Ecto neural progenitor cell (in vitro differentiated cells): ENCODE data around the gene PDRG1.

Source experiments
- DNase-seq: peaks from one replicate; pipeline ENCODE4 v3.0.0-alpha.2; 2018; ENCODE audit warnings: low spot score

Gene PDRG1

GRCh38 chr20:31951530-31952453 lies at the start of gene PDRG1:
PDRG1 (minus strand) TSS chr20:31952046; CDS start chr20:31951961, 85 bp downstream.
- peak; percentile 98 for DNase-seq

DNA sequence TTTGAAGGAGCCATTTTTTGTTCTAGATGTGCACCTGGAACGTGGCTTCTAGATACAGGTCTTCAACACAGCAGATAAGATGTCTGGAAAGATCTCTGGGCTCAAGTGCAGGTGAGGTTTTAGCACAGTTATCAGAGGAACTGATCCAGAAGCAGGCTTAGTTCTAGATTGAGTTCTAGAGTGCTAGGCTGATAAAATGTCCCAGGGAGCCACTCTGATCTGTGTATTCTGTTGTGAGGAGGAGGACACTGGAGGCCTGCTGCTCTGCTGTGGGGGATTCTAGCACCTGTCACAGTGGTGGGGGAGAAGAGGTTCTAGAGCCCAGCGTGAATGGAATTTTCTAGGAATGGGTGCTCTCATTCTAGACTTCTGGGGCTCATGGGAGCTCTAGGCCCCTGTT lies 46.4 kb upstream of the PDRG1 start:
- DNase-seq, result no peak

- DNase-seq, result no peak
Measured at GRCh38 chr20:31996996-31997395, 45.1 kb upstream of the PDRG1 start.

DNA sequence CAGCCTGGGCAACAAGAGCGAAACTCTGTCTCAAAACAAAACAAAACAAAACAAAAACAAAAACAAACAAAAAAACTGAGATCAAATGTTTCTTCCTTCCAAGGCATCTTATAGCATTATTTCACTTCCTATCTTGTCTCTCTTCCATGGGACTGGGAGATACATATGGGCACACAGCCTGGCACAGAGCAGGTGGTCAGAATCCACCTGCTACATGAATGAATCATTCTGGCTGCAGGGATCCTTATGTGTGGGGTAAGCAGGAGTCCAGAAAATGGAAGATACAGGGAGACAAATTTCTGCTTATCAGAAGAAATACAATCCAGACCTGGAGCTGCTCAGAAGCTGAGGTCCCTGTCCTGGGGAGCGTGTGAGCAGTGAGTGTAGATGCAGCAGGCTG lies 40.2 kb upstream of the PDRG1 start:
- DNase-seq, result no peak

- no peak for DNase-seq
Measured at GRCh38 chr20:31991339-31991705, 39.5 kb upstream of the PDRG1 start.

- no peak for DNase-seq
Measured at GRCh38 chr20:31990641-31991338, 38.9 kb upstream of the PDRG1 start.

DNA sequence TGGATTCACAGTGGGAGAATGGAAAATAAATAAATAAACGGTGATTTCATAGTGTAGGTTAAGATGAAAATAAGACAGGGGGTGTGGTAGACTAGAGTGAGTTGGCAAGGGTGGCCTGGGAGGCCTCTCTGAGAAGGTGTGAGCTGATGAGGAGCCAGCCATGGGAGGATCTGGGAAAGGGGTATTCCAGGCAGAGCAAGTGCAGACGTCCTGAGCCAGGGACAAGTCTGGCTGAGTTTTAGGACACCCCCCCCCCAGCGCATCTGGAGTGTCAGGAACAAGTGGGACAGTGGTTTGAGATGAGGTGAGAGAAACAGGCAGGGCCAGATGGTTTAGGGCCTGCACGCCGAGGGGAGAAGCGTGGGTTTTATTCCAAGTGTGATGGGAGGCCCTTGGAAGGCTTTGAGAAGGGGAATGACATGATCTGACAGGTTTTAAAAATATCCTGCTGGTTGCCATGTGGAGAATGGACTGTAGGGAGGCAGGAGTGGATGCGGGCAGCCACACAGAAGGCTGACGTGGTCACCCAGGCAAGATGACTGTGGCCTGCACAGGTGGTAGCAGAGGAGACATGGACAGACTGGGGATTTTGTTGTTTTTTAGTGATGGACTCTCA lies 37.3 kb upstream of the PDRG1 start:
- DNase-seq, result no peak

DNA sequence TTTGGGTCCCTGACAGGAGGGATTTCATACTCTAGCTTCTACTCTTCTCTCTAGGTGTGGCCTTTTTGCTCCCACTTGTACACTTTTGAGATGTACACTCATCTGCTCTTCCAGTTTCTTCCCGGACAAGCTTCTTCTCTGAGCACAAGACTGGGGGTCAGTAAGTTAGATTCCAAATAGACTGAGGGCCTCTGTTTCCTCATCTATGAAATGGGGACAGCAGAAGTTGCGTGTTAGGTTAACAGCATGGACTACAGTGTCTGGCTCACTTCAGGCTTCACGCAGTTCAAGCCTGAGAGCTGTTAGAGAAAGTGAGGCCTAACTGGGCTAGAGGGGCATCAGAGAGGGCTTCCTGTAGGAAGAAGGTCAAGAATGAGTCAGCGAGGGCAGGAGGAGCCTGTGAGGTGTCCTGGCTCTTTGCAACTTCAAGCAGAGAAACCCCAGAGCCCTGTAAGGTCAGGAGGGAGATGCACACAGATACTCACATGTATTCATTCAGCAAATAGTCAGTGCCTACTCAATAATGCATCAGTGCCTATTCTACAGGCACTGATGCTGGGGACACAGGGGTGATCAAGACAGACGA lies 36.7 kb upstream of the PDRG1 start:
- no peak for DNase-seq

DNA sequence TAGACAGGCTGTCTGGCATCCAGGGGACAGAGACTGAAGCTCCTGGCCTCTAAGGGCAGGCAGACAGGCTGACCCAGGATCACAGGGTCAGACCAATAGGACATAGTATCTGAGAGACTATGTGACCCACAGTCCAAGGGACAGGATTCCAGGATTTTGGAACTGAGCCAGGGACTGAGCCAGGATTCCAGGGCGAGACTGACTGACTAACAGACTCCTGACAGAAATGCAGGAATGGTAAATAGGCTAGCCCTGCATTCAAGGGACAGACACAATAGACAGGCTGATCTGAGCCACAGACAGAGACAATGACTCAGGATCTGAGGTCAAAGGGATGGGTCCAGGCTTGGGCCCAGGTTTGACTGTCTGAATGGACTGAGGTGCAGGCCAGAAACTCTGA lies 35.9 kb upstream of the PDRG1 start:
- DNase-seq, result no peak

GRCh38 chr20:31984981-31985471 lies 33.2 kb upstream of the PDRG1 start:
- no peak for DNase-seq

GRCh38 chr20:31981784-31982183 lies 29.9 kb upstream of the PDRG1 start:
- no peak for DNase-seq

GRCh38 chr20:31979713-31980426 lies 28.0 kb upstream of the PDRG1 start:
- DNase-seq, result no peak

- DNase-seq, result no peak
Measured at GRCh38 chr20:31977080-31977479, 25.2 kb upstream of the PDRG1 start.

DNA sequence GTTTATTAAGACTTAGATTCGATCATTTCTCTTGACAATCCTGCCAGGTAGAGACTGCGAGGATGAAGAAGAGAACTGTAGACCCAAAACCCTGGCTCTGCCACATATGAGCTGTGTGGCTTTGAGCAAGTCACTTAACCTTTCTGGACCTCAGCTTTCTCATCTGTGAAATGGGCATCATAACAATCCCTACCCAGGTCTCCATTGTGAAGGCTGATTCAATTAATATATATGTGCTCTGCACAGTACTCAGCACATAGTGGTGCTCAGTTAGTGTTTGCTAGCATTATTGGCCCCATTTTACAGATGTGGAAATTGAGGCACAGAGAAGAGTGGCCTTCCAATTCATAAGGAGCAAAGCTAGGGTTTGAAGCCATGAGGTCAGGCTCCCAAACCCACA lies 24.0 kb upstream of the PDRG1 start:
- no peak for DNase-seq

- DNase-seq, result peak; percentile 79
Measured at GRCh38 chr20:31974951-31975487, 23.2 kb upstream of the PDRG1 start.

GRCh38 chr20:31974296-31974695 lies 22.4 kb upstream of the PDRG1 start:
- no peak for DNase-seq

DNA sequence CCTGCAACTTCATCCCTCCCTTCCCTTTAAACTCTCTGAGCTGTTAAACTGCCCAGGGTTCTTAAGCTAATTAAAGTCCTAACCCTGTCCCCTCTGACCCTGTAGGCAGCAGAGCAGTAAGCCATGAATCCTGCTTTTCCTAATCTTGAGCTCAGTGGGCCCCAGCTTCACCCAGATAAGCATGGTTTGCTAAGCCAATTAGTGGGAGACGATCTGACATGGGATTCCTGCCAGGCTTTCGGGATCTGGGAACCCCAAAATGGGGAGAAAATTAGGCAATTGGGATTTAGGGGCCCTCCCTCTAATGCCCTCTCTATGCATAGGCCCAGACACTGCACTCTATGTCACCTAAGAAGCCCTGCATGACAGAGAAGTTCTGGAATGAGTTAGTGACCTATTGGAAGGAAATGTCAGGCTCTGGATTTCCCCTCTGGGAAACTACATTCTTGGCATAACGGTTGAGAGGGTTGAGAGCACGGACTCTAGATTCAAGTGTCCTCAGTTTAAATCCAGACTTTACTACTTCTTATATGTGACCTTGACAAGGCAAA lies 20.7 kb upstream of the PDRG1 start:
- peak; percentile 63 for DNase-seq

DNA sequence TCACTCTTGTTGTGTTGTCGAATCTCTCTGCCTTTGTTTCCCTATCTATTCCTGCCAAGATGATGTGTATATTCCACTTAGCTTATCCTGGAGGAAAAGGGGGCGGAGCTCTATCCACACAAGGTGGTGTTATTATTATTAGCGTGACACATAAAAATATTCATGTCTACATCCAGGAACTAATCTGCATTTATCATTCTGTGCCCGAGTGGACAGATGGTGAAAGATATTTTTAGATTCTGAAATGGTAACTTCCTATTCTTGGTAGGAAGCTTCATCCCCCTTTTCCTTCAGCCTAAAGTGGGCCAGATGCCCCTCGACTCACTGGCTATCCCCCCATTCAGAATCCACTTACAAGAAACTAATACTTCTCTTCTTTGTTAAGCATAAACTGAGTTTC lies 18.1 kb upstream of the PDRG1 start:
- no peak for DNase-seq

GRCh38 chr20:31968291-31969126 lies 16.7 kb upstream of the PDRG1 start:
- peak; percentile 97 for DNase-seq

DNA sequence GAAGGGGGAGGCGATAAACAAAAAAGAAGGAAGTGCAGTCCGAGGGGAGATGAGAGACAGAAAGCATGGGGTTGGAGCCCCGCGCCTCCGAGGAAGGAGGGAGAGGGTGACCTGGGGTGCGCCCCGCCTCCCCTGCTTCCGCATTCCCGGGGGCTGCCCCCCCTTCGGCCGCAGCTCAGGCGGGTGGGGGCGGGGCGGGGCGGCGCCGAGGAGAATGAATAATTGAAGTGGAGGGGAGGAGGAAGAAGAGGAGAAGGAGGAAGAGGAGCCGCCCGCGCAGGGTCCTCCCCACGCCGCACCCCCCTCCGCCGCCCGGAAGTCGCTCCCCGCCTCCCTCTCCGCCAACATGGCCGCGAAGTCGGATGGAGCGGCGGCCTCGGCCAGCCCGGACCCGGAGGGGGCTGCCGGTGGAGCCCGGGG lies 16.0 kb upstream of the PDRG1 start, which contains the start of gene XKR7:
Gene XKR7 (plus strand): TSS at position 322 of the 420 bp plus-strand sequence. CDS start 25 bp downstream, at position 347.
- DNase-seq, result peak; percentile 56
